ENCODE results near the gene COG3.

Gene COG3

GRCh38 chr13:45584816-45585215, 120.1 kb downstream of the COG3 start:
- H3K4me3 ChIP-seq (ENCODE audit: low read depth, low read length): no peak overlapping the region
- DNase-seq (ENCODE audit: low read depth): no peak
- TF ChIP-seq, protein P1, sequence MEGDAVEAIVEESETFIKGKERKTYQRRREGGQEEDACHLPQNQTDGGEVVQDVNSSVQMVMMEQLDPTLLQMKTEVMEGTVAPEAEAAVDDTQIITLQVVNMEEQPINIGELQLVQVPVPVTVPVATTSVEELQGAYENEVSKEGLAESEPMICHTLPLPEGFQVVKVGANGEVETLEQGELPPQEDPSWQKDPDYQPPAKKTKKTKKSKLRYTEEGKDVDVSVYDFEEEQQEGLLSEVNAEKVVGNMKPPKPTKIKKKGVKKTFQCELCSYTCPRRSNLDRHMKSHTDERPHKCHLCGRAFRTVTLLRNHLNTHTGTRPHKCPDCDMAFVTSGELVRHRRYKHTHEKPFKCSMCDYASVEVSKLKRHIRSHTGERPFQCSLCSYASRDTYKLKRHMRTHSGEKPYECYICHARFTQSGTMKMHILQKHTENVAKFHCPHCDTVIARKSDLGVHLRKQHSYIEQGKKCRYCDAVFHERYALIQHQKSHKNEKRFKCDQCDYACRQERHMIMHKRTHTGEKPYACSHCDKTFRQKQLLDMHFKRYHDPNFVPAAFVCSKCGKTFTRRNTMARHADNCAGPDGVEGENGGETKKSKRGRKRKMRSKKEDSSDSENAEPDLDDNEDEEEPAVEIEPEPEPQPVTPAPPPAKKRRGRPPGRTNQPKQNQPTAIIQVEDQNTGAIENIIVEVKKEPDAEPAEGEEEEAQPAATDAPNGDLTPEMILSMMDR (IDR thresholded peaks at IDR 0.05; ENCODE audit: control insufficient read depth, extremely low read depth, insufficient read depth): peak; percentile 30
